Stimulated activated naive CD8-positive, alpha-beta T cell treated with anti-CD3 and anti-CD28 coated beads, Interleukin-15, Interleukin-2, amounts not matched to agents 100 ng/mL and 50 ng/mL, for 24 hours (primary cell): Measurements from ENCODE around the gene STAC3.

ENCODE experiments used
- H3K27ac Mint-ChIP-seq: one replicate; pipeline ENCODE4 v1.8.0; 2021; ENCODE audit warnings: mild to moderate bottlenecking, mixed read lengths
- H3K27me3 Mint-ChIP-seq: one replicate; pipeline ENCODE4 v1.8.0; 2021; ENCODE audit warnings: mixed read lengths
- H3K36me3 Mint-ChIP-seq: one replicate; pipeline ENCODE4 v1.8.0; 2021; ENCODE audit warnings: low read depth, mixed read lengths
- H3K4me1 Mint-ChIP-seq: one replicate; pipeline ENCODE4 v1.8.0; 2021; ENCODE audit warnings: low read depth, mixed read lengths
- H3K4me3 Mint-ChIP-seq: one replicate; pipeline ENCODE4 v1.8.0; 2021; ENCODE audit warnings: mild to moderate bottlenecking, mixed read lengths
- H3K9me3 Mint-ChIP-seq: one replicate; pipeline ENCODE4 v1.8.0; 2021; ENCODE audit warnings: mixed read lengths

The STAC3 gene

DNA sequence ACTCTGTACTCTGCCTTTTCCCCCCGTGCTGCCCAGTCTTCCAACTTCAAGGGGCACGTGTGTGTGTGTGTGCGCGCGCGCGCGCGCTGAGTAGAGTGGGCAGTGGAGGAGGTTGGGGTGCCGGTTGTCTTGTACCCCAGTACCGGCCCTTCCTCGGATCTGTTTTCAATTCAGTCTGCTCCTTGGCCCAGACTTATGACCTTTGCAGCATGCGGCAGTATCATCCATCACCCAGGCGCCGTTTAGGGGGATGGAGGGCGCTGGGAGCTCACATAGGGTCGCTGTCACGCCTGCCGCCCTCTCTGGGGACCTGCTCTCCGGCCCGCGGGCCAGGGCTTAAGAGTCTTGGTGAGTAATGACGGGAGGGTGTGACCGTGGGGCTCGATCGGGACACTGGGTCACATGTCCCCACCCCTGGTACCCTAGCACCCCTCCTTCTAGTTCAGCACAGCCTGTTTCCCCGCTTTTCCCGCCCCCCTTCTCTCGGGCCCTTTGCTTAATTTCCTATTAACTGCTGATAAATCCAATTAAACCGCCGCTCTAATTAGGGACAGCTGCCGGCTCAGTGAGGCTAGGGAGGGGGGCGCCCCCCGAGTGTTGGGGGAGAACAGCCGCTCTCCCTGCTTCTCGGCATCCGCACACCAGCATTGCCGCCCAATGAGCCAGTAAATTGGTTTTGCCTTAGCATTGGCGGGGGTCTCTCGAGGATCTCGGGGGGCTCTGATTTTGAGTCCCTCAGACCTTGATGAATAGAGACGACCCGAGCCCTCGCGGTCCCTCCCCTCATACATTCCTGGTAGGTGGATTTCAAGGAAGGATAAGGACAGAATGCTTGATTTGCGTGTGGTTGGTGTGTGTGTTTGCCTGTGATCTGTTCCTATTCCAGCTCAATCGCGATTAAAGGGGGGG lies 9.3 kb downstream of the STAC3 start:
- peaks cover 3% of the 10 kb centered on the region for H3K36me3 Mint-ChIP-seq
- H3K9me3 Mint-ChIP-seq = no peaks in the 10 kb centered on the region
- peaks cover 72% of the 10 kb centered on the region for H3K4me1 Mint-ChIP-seq
- H3K27me3 Mint-ChIP-seq = peaks cover 61% of the 10 kb centered on the region
- H3K27ac Mint-ChIP-seq = no peak overlapping the region
- peak overlapping the region; percentile 39 for H3K4me3 Mint-ChIP-seq

DNA sequence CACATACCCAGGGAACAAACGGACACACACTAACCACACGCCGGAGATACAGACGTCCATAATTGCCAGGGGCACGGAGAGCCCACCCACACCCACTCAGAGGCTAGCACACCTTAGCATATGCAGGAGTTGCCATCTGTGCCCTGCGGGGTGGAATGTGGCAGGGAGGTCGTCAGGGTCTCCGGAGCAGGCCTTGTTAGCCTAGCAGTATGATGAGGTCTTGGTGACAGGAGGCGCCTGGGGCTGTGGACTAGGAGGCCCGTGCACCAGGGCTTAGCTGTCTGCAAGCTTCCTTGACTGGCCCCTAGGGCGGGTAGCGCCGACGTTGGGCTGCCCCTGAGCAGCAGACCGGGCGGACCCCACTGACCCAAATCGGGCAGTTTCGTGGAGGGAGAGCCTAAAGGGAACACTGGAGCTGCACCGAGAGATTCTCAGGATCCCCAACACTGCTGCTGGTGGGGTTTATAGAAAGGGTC lies 10.0 kb downstream of the STAC3 start:
- Mint-ChIP-seq H3K27ac (peak overlapping the region; percentile 93), H3K9me3 (no peaks in the 10 kb centered on the region), H3K4me1 (peaks cover 77% of the 10 kb centered on the region), H3K27me3 (peaks cover 68% of the 10 kb centered on the region), H3K4me3 (peak overlapping the region; percentile 88), H3K36me3 (no peaks in the 10 kb centered on the region)

DNA sequence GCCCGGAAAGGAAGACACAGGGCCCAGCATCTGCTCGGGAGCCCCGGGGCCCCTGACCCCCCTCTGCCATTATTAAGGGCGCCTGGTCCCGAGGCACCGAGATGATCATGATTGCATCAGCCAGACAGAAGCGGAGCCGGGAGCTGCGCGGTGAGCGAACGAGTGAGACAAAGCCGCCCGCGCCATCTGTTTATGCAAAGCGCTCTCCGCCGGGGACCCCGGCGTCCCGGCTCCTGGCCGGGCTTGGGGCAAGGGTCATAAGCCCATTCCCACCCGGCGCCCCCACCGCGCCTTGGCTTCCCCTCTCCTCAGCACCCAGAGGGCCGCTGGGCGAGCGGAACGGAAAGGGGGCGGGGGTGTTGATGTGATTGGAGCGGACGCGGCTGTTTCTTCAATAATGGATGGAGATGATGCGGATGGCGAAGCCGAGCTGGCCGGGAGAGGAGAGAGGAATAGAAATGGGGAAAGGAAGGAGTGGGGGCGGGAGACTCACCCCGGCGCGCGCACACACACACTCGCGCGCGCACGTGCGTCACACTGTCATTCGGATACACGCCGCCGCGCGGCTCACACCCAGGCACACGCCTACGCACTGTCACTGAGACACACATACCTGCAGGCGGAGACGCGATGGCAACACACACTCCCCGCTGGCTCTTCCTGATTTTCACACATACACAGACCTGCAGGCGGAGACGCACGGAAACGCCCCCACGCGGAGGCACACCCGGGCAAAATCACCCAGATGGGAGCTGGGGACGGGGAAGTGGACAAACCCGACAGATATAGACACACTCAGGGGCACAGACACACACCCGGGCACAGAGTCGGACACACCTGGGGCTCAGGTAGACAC lies 10.7 kb downstream of the STAC3 start:
- H3K36me3 Mint-ChIP-seq = peaks cover 2% of the 10 kb centered on the region
- H3K27ac Mint-ChIP-seq = peak overlapping the region; percentile 93
- H3K27me3 Mint-ChIP-seq = peaks cover 68% of the 10 kb centered on the region
- no peaks in the 10 kb centered on the region for H3K9me3 Mint-ChIP-seq
- peak overlapping the region; percentile 88 for H3K4me3 Mint-ChIP-seq
- peaks cover 80% of the 10 kb centered on the region for H3K4me1 Mint-ChIP-seq

GRCh38 chr12:57239587-57240065 lies 11.4 kb downstream of the STAC3 start:
- Mint-ChIP-seq H3K36me3 (peaks cover 6% of the 10 kb centered on the region), H3K27me3 (peaks cover 64% of the 10 kb centered on the region), H3K9me3 (no peaks in the 10 kb centered on the region), H3K4me1 (peaks cover 84% of the 10 kb centered on the region), H3K27ac (peak overlapping the region; percentile 88), H3K4me3 (peak overlapping the region; percentile 88)

DNA sequence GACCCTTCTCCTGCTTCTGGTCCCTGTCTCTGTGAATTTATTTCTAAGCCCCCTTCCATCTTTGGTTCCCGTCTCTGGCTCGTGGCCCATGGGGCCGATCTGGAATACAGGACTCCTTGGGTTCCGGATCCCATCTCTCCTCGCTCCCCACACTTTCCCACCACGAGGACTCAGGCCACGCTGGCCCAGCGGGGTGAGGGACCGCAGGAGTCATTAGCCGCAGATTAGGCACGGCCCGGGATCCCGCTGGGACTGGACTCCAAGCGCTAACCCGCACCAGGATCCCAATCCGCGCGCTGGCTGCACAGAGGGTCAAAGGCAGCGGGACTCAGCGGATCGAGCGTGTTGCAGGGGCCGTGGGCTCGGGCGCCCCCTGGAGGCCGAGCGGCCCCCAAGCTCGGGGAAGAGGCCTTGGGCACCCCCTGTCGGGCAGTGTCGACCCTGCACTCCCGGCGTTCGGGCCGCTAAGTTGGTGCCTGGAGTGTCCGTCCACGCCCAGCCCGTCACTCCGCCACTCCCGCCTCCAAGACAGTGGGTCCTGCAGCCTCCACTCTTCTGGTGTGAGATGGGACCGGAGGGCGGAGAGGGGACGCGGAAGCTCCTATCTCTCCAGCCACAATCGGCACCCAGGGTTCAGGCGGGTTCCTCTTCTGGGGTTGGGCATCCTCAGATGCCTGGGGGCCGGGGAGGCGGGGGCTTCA lies 12.0 kb downstream of the STAC3 start:
- H3K4me3 Mint-ChIP-seq = peak overlapping the region; percentile 88
- peaks cover 58% of the 10 kb centered on the region for H3K27me3 Mint-ChIP-seq
- H3K4me1 Mint-ChIP-seq = peaks cover 84% of the 10 kb centered on the region
- H3K9me3 Mint-ChIP-seq = no peaks in the 10 kb centered on the region
- H3K36me3 Mint-ChIP-seq = peaks cover 12% of the 10 kb centered on the region
- peak overlapping the region; percentile 56 for H3K27ac Mint-ChIP-seq

GRCh38 chr12:57237932-57238853 lies 12.8 kb downstream of the STAC3 start:
- Mint-ChIP-seq H3K4me1 (peaks cover 86% of the 10 kb centered on the region), H3K27ac (peak overlapping the region; percentile 56), H3K36me3 (peaks cover 21% of the 10 kb centered on the region), H3K4me3 (peak overlapping the region; percentile 88), H3K27me3 (peaks cover 53% of the 10 kb centered on the region), H3K9me3 (no peaks in the 10 kb centered on the region)

GRCh38 chr12:57237596-57237931 lies 13.4 kb downstream of the STAC3 start:
- peaks cover 51% of the 10 kb centered on the region for H3K27me3 Mint-ChIP-seq
- H3K4me3 Mint-ChIP-seq = peak overlapping the region; percentile 21
- peaks cover 85% of the 10 kb centered on the region for H3K4me1 Mint-ChIP-seq
- H3K9me3 Mint-ChIP-seq = no peaks in the 10 kb centered on the region
- no peak overlapping the region for H3K27ac Mint-ChIP-seq
- peaks cover 27% of the 10 kb centered on the region for H3K36me3 Mint-ChIP-seq

GRCh38 chr12:57236925-57237595 lies 13.9 kb downstream of the STAC3 start:
- Mint-ChIP-seq H3K36me3 (peaks cover 29% of the 10 kb centered on the region), H3K4me1 (peaks cover 83% of the 10 kb centered on the region), H3K4me3 (no peak overlapping the region), H3K9me3 (no peaks in the 10 kb centered on the region), H3K27me3 (peaks cover 47% of the 10 kb centered on the region), H3K27ac (no peak overlapping the region)

GRCh38 chr12:57236201-57236924 lies 14.6 kb downstream of the STAC3 start:
- peaks cover 82% of the 10 kb centered on the region for H3K4me1 Mint-ChIP-seq
- H3K36me3 Mint-ChIP-seq = peaks cover 36% of the 10 kb centered on the region
- no peak overlapping the region for H3K4me3 Mint-ChIP-seq
- no peaks in the 10 kb centered on the region for H3K9me3 Mint-ChIP-seq
- H3K27ac Mint-ChIP-seq = no peak overlapping the region
- H3K27me3 Mint-ChIP-seq = peaks cover 40% of the 10 kb centered on the region

DNA sequence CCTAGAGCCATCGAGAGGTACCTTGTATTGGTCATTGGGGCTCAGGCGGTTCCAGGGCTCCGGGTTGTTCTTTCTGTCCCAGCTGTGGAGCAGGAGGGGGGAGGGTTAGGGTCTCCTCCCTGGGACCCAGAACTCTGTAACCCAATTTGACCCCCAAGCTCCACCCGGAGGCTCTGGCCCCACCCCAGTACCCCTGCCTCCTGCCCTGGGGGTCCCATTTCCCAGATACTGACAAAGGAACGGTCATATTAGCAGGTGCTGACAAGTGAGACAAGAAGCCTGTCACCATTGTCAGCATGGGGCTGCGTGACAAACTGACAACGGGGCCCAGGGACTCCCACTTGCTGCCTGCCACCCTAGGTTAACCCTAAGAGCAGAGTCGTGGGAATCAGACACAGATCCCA lies 15.3 kb downstream of the STAC3 start:
- no peak overlapping the region for H3K4me3 Mint-ChIP-seq

DNA sequence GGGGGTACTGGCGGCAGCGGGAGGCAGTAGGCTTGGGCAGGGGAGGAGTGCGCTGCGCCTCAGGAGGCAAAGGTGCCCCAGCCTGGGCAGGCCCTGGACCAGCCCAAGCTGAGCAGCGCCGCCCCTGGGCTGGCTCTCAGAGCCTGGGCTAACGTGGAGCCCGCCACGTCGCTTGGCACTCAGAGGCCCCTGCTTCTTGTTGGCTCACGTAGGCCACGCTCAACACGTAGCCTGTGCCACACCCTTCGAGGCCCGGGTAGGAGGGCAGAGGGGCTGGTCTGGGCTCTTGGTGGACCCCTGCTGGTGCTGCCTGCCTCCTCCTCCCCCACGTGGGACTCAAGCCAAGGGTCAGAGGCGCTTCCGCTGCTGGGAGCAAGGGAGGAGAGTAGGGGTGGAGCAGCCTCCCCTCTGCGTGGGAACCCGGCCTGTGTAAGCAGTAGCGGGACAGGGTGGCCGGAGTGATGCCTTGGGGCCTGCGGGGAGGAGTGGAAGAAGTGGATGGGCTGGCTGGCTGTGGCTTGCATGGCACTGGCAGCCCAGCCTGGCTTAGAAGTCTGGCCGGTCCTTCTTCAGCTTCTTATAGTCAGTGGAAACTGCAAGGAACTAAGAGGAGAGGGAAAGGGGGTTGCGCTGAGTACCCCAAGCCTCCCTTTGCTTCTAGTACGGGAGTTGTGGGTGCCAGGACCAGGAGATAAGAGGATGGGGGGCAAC lies 15.8 kb downstream of the STAC3 start:
- Mint-ChIP-seq H3K27me3 (peaks cover 29% of the 10 kb centered on the region), H3K9me3 (no peaks in the 10 kb centered on the region), H3K4me1 (peaks cover 82% of the 10 kb centered on the region), H3K36me3 (peaks cover 48% of the 10 kb centered on the region), H3K27ac (no peak overlapping the region), H3K4me3 (no peak overlapping the region)

More for the DNA sequence above, 15.3 kb downstream of the STAC3 start:
- Mint-ChIP-seq H3K36me3 (peaks cover 43% of the 10 kb centered on the region), H3K9me3 (no peaks in the 10 kb centered on the region), H3K27me3 (peaks cover 33% of the 10 kb centered on the region), H3K27ac (no peak overlapping the region), H3K4me1 (peaks cover 82% of the 10 kb centered on the region)

- Mint-ChIP-seq H3K4me3 (no peak overlapping the region), H3K4me1 (peaks cover 77% of the 10 kb centered on the region)
Observed at GRCh38 chr12:57234571-57235016, 16.4 kb downstream of the STAC3 start.

More at GRCh38 chr12:57234571-57235016, 16.4 kb downstream of the STAC3 start:
- H3K9me3 Mint-ChIP-seq = no peaks in the 10 kb centered on the region
- no peak overlapping the region for H3K27ac Mint-ChIP-seq
- H3K27me3 Mint-ChIP-seq = peaks cover 26% of the 10 kb centered on the region
- H3K36me3 Mint-ChIP-seq = peaks cover 54% of the 10 kb centered on the region
